Activated naive CD8-positive, alpha-beta T cell (primary cell): ENCODE measurements around the gene XKR8.

Source experiments
- H3K27ac Mint-ChIP-seq: one replicate; pipeline ENCODE4 v1.8.0; 2021; ENCODE audit warnings: mixed read lengths
- H3K27me3 Mint-ChIP-seq: one replicate; pipeline ENCODE4 v1.8.0; 2021; ENCODE audit warnings: mixed read lengths
- H3K36me3 Mint-ChIP-seq: one replicate; pipeline ENCODE4 v1.8.0; 2021; ENCODE audit warnings: mixed read lengths
- H3K4me1 Mint-ChIP-seq: one replicate; pipeline ENCODE4 v1.8.0; 2021; ENCODE audit warnings: low read depth, mixed read lengths
- H3K4me3 Mint-ChIP-seq: one replicate; pipeline ENCODE4 v1.8.0; 2021; ENCODE audit warnings: mild to moderate bottlenecking, mixed read lengths
- H3K9me3 Mint-ChIP-seq: one replicate; pipeline ENCODE4 v1.8.0; 2021; ENCODE audit warnings: low read depth, mixed read lengths

Gene XKR8

DNA sequence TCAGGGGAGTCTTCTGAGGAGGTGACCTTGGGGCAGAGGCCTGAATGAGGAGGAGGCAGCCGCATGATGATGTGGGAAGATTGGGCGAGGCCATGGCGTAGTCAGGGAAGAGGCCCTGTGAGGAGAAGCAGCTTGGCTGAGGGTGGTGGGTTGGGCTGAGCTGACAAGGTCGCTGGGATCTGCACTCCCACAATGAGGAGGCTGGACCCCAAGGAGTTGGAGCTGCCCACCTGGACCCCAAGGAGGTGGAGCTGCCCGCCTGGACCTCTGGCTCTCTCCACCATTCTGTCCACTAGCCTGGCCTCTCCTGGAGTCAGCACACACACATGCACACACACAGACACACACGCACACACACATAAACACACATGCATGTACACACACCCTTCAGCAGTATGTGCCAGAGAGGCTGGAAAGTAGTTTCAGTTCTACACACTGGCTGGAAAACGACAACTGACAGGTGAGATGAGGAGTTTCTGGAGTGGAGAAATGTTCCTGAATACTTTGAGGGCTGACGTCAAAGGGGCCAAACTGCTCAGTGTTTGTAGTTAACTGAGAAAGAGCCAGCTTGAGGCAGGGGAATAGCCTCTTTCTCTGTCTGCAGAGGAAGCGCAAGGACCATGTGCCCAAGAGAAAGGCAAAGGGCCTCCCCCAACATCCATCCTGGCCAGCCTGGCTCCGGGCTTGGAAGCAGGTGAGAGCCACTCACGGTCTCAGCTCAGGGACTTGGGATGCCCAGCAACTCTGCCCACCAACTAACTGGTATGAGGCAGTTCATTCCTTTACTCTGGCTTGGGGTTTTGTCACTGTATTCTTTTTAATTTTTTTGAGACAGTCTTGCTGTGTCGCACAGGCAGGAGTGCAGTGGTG is 17.9 kb upstream of the XKR8 start:
- no peak overlapping the region for H3K4me3 Mint-ChIP-seq
- peaks cover 32% of the 10 kb centered on the region for H3K4me1 Mint-ChIP-seq
- H3K27ac Mint-ChIP-seq, result peak overlapping the region; percentile 22
- H3K27me3 Mint-ChIP-seq, result no peaks in the 10 kb centered on the region
- H3K9me3 Mint-ChIP-seq, result no peaks in the 10 kb centered on the region
- H3K36me3 Mint-ChIP-seq, result no peaks in the 10 kb centered on the region

DNA sequence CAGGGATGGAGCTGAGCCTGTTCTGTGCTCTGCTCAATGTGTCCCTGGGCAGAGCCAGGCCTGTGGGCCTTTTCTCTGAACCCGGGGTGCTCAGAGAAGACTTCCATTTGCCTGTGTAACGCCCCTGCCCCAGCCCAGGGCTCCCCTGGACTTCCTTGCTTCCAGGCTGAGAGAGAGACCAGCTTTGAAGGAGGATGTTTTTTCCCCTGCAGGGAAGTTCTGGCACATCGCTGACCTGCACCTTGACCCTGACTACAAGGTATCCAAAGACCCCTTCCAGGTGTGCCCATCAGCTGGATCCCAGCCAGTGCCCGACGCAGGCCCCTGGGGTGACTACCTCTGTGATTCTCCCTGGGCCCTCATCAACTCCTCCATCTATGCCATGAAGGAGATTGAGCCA is 14.8 kb upstream of the XKR8 start:
- Mint-ChIP-seq H3K9me3 (no peaks in the 10 kb centered on the region), H3K4me3 (no peak overlapping the region), H3K4me1 (peaks cover 29% of the 10 kb centered on the region), H3K27ac (no peak overlapping the region), H3K27me3 (no peaks in the 10 kb centered on the region), H3K36me3 (no peaks in the 10 kb centered on the region)

DNA sequence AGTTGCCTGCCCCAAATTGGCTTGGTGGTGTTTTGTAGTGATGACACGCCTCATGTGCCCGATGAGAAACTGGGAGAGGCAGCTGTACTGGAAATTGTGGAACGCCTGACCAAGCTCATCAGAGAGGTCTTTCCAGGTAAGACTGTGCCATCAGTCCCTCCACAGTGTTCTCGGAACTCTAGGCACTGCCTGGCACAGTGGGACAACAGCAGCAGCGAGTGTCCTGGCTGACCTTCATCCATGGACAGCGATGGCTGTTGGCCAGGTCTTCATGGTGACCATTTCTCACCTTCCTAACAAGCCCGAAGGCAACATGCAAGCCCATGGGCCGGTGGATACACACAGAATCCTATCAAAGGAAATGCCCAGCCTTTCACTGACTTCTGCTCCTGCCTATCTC is 10.7 kb upstream of the XKR8 start:
- H3K9me3 Mint-ChIP-seq, result no peaks in the 10 kb centered on the region
- no peaks in the 10 kb centered on the region for H3K36me3 Mint-ChIP-seq
- H3K4me1 Mint-ChIP-seq, result peaks cover 5% of the 10 kb centered on the region
- H3K27ac Mint-ChIP-seq, result no peak overlapping the region
- H3K4me3 Mint-ChIP-seq, result no peak overlapping the region
- no peaks in the 10 kb centered on the region for H3K27me3 Mint-ChIP-seq

DNA sequence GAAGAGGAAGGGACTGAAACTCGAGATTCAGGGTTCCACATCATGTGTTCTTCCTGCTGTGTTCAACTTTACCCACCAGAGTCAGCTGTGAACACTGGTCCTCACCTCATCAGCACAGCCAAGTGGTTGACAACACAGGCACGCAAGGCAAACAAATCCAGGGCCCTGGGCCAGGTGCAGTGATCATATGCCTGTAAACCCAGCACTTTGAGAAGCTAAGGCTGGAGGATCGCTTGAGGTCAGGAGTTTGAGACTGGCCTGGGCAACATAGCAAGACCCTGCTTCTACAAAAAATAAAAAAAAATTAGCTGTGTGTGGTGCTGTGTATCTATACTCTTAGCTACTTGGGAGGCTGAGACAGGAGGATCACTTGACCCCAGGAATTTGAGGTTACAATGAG is 8.4 kb upstream of the XKR8 start:
- Mint-ChIP-seq H3K36me3 (no peaks in the 10 kb centered on the region), H3K9me3 (no peaks in the 10 kb centered on the region), H3K4me3 (no peak overlapping the region), H3K4me1 (no peaks in the 10 kb centered on the region), H3K27ac (no peak overlapping the region), H3K27me3 (no peaks in the 10 kb centered on the region)

DNA sequence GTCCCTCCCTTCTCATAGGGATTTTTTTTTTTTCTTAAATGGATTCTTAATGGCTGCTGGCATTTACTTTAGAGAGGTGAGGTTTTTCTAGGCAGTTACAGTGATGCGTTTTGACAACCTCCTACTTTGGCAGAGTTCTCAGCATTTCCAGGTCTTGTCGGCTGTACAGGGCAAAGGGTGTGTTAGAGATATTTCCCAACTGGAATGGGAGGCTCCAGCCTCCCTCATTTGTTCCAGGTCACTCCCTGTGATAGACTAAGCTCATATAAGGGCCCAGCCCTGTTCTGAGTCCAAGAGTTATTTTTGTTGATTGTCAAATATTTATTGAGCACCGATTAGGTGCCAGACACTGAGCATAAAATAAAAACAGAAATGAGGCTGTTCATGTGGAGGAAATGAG is 7.6 kb upstream of the XKR8 start:
- no peak overlapping the region for H3K27ac Mint-ChIP-seq
- no peaks in the 10 kb centered on the region for H3K27me3 Mint-ChIP-seq
- H3K9me3 Mint-ChIP-seq, result no peaks in the 10 kb centered on the region
- no peaks in the 10 kb centered on the region for H3K4me1 Mint-ChIP-seq
- no peaks in the 10 kb centered on the region for H3K36me3 Mint-ChIP-seq
- no peak overlapping the region for H3K4me3 Mint-ChIP-seq

DNA sequence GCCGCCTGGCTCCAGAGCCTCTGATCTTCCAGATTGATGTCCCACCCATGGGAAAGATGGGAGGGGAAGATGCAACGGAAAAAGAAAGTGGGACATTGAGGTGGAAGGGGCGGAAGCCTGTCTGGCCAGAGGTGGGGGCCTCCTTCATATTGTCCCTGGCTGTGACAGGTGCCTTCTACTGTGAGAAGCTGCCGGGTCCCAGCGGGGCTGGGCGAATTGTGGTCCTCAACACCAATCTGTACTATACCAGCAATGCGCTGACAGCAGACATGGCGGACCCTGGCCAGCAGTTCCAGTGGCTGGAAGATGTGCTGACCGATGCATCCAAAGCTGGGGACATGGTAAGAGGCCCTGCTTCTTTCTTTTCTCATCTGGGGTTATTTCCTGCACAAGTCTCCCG is 5.6 kb upstream of the XKR8 start:
- Mint-ChIP-seq H3K27ac (no peak overlapping the region), H3K27me3 (no peaks in the 10 kb centered on the region), H3K4me3 (no peak overlapping the region), H3K9me3 (no peaks in the 10 kb centered on the region), H3K4me1 (peaks cover 3% of the 10 kb centered on the region), H3K36me3 (no peaks in the 10 kb centered on the region)

DNA sequence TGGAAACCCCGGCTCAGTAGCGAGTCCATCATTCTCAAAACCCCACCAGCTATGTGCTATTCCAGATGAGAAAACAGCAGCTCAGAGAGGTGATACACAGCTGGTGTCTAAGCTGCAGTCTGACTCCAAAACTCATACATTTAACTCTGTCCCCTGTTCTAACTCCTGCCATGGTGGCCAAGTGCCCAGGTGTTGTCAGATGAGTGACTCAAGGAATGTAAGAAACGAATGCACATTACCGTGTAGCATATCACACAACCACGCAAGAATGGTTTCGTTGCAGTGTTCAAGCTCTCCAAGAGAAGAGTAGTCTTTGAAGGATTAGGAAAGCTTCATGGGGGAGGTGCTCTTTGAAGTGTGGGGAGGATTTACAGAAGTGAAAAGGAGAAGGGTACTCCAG is 4.7 kb upstream of the XKR8 start:
- H3K27me3 Mint-ChIP-seq, result no peaks in the 10 kb centered on the region
- H3K4me3 Mint-ChIP-seq, result no peak overlapping the region

DNA sequence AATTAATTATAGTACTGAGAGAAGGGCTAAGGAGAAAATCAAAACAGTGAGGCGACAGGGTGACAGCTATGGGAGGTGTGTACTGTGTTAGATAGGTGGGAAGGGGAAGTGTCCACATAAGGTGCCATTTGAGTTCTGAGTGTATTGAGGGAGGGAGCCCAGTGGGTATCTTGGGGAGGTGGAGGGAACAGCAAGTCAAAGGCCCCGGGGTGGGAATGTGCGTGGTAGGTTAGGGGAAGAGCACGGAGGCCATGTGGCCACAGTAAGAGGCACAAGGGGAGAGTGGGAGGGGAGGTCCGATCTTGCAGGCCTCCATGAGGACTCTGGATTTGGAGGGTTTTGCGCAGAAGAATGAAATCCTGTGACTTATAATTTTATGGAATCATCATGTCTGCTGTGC is 3.0 kb upstream of the XKR8 start:
- Mint-ChIP-seq H3K27me3 (no peaks in the 10 kb centered on the region), H3K4me3 (no peak overlapping the region), H3K9me3 (no peaks in the 10 kb centered on the region), H3K27ac (no peak overlapping the region), H3K36me3 (no peaks in the 10 kb centered on the region), H3K4me1 (peaks cover 20% of the 10 kb centered on the region)

More for the DNA sequence above, 4.7 kb upstream of the XKR8 start:
- Mint-ChIP-seq H3K36me3 (no peaks in the 10 kb centered on the region), H3K27ac (no peak overlapping the region), H3K9me3 (no peaks in the 10 kb centered on the region), H3K4me1 (peaks cover 7% of the 10 kb centered on the region)

DNA sequence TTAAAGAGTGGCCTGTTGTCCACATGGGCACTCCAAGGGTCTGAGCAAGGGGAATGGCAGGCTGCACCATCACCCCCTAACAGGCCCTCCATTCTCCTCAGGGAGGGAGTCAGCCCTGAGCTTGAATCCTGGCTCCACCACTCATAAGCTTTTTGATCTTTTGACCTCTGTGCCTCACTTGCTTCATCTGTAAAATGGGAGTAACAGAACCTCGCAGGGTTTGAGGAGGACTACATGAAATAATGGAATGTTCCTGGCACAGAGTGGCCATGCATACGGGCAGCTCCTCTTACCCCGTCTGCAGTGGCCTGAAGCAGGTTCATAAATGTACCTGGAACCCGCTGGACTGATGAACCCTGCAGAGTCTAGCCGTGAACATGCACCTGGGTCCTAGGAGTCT is 2.1 kb upstream of the XKR8 start:
- Mint-ChIP-seq H3K27ac (no peak overlapping the region), H3K36me3 (no peaks in the 10 kb centered on the region), H3K27me3 (no peaks in the 10 kb centered on the region), H3K9me3 (no peaks in the 10 kb centered on the region), H3K4me3 (no peak overlapping the region), H3K4me1 (peaks cover 24% of the 10 kb centered on the region)

DNA sequence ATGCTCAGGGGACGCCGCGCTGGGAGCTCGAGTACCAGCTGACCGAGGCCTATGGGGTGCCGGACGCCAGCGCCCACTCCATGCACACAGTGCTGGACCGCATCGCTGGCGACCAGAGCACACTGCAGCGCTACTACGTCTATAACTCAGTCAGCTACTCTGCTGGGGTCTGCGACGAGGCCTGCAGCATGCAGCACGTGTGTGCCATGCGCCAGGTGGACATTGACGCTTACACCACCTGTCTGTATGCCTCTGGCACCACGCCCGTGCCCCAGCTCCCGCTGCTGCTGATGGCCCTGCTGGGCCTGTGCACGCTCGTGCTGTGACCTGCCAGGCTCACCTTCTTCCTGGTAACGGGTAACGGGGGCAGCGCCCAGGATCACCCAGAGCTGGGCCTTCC is 1.3 kb upstream of the XKR8 start:
- Mint-ChIP-seq H3K36me3 (no peaks in the 10 kb centered on the region), H3K4me3 (no peak overlapping the region), H3K27me3 (no peaks in the 10 kb centered on the region), H3K27ac (no peak overlapping the region), H3K4me1 (peaks cover 24% of the 10 kb centered on the region), H3K9me3 (no peaks in the 10 kb centered on the region)

DNA sequence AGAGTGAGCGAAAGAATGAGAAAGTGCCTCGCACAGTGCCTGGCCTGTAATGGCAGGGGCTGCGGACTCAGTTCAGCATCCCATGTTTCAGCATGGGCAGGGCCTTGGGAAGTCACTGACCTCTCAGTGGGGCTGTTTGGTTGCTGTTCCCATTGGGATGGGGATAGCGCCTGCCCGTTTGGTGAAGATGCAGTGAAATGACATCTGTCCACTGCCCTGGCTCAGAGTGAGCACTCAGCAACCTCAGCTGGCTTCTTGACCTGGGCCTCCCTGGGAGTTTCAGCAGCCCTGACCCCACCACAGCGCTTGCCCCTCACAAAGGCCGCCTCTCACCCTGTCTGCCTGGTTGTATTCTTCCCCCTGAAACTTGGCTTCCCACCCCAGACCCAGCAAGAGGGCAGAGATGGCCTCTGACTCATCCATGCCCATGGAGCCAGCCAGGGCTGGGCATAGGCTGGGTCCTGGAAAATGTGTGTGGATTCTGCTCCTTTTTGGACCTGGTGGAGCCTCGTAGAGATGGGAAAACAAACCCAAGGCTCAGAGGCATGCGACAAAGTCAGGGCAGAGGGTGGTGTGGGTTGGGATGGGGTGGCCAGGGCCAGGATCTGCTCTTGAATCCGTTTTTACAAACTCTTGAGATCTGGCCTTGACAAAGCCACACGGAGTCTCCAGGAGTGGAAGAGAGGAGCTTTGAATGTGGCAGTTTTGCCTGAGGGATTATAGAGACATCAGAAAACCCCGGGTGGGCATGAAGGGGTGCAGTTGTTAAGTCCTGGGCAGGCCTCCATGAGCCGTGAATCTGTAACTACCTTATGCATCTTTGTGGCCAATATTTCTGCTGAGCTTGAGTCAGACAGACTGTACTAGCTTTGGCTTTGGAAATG is 1.2 kb downstream of the XKR8 start:
- H3K27ac Mint-ChIP-seq, result peak overlapping the region; percentile 64
- no peaks in the 10 kb centered on the region for H3K27me3 Mint-ChIP-seq
- H3K4me1 Mint-ChIP-seq, result peaks cover 24% of the 10 kb centered on the region
- peak overlapping the region; percentile 87 for H3K4me3 Mint-ChIP-seq
- H3K9me3 Mint-ChIP-seq, result no peaks in the 10 kb centered on the region
- no peaks in the 10 kb centered on the region for H3K36me3 Mint-ChIP-seq

DNA sequence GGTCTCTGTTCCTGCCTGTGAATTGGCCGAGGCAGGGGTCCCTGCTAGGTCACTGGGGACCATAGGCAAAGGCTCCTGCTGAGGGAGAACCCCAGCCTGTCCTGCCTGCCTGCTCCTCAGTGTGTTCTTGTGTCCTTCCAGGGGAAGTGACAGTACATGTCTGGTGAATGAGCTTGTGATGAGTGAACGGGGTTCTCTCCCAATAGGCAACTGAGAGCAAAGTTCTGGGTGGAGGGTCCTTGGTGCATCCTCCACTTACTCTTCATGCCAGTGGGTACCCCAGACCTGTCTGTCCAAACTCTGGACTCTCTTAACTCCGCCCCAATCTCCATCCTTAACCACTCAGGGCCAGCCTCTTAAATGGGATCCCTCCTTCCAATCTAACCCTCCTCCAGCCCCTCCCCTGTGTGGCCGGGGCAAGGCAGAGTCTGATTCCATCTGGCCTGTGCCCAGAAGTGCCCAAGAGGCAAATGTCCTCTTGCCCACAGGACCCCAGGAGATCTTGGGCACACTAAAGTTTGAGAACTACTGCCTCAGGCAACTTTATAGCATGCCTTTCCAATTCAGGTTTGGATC is 2.0 kb downstream of the XKR8 start:
- no peaks in the 10 kb centered on the region for H3K9me3 Mint-ChIP-seq
- H3K4me1 Mint-ChIP-seq, result peaks cover 24% of the 10 kb centered on the region
- no peaks in the 10 kb centered on the region for H3K27me3 Mint-ChIP-seq
- peak overlapping the region; percentile 46 for H3K27ac Mint-ChIP-seq
- H3K36me3 Mint-ChIP-seq, result no peaks in the 10 kb centered on the region
- peak overlapping the region; percentile 87 for H3K4me3 Mint-ChIP-seq

DNA sequence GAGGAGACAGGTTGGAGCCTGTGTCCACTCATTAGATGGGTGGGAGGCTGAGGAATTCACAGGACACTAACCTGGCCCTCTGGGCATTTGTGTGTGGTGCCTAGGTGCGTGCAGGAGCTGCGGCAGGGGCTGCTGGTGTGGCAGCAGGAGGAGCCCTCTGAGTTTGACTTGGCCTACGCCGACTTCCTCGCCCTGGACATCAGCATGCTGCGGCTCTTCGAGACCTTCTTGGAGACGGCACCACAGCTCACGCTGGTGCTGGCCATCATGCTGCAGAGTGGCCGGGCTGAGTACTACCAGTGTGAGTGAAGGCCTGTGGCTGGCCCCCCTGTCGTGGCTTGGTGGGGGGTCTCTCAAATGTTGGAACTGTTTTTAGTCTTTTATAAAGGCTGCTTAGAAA is 3.6 kb downstream of the XKR8 start:
- H3K36me3 Mint-ChIP-seq, result peaks cover 1% of the 10 kb centered on the region
- no peaks in the 10 kb centered on the region for H3K27me3 Mint-ChIP-seq

DNA sequence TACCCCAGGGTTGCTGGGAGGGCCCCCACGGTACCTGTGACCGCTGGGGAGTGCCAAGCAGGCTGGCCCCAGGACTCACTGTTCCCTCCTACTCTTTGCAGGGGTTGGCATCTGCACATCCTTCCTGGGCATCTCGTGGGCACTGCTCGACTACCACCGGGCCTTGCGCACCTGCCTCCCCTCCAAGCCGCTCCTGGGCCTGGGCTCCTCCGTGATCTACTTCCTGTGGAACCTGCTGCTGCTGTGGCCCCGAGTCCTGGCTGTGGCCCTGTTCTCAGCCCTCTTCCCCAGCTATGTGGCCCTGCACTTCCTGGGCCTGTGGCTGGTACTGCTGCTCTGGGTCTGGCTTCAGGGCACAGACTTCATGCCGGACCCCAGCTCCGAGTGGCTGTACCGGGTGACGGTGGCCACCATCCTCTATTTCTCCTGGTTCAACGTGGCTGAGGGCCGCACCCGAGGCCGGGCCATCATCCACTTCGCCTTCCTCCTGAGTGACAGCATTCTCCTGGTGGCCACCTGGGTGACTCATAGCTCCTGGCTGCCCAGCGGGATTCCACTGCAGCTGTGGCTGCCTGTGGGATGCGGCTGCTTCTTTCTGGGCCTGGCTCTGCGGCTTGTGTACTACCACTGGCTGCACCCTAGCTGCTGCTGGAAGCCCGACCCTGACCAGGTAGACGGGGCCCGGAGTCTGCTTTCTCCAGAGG is 6.8 kb downstream of the XKR8 start:
- Mint-ChIP-seq H3K27ac (no peak overlapping the region), H3K36me3 (peaks cover 3% of the 10 kb centered on the region), H3K27me3 (no peaks in the 10 kb centered on the region), H3K4me3 (no peak overlapping the region), H3K9me3 (no peaks in the 10 kb centered on the region), H3K4me1 (peaks cover 18% of the 10 kb centered on the region)

More for the DNA sequence above, 3.6 kb downstream of the XKR8 start:
- Mint-ChIP-seq H3K27ac (peak overlapping the region; percentile 34), H3K4me1 (peaks cover 26% of the 10 kb centered on the region), H3K4me3 (no peak overlapping the region), H3K9me3 (no peaks in the 10 kb centered on the region)
